Stomach smooth muscle (tissue), 2 donors: ENCODE data around the gene KLHL7.

Source experiments
- H3K27ac ChIP-seq: one replicate; pipeline ENCODE4 v1.7.0; 2013; ENCODE audit warnings: mild to moderate bottlenecking, low read length, inconsistent platforms
- H3K27me3 ChIP-seq, 2 donors: one replicate each; pipeline ENCODE4 v1.7.0; 2013; ENCODE audit warnings: low read length in 2 of 2; ENCODE audit not compliant: insufficient read depth in 2 of 2, control insufficient read depth in 1 of 2
- H3K36me3 ChIP-seq, 2 donors: one replicate each; pipeline ENCODE4 v1.7.0; 2013; ENCODE audit warnings: low read length in 2 of 2; ENCODE audit not compliant: control insufficient read depth in 2 of 2, insufficient read depth in 2 of 2
- H3K4me1 ChIP-seq: one replicate; pipeline ENCODE4 v1.7.0; 2013; ENCODE audit warnings: low read length; ENCODE audit not compliant: control insufficient read depth, insufficient read depth
- H3K4me3 ChIP-seq, 2 donors: one replicate each; pipeline ENCODE4 v1.7.0; 2013; ENCODE audit warnings: low read length in 2 of 2
- H3K9ac ChIP-seq, 2 donors: one replicate each; pipeline ENCODE4 v1.7.0; 2013; ENCODE audit warnings: low read length in 2 of 2, mild to moderate bottlenecking in 1 of 2
- H3K9me3 ChIP-seq, 2 donors: one replicate each; pipeline ENCODE4 v1.7.0; 2013; ENCODE audit warnings: low read length in 2 of 2; ENCODE audit not compliant: control insufficient read depth in 2 of 2
- donor health status: healthy.
- donor health status: Pancreatic carcinoma.

The KLHL7 gene

DNA sequence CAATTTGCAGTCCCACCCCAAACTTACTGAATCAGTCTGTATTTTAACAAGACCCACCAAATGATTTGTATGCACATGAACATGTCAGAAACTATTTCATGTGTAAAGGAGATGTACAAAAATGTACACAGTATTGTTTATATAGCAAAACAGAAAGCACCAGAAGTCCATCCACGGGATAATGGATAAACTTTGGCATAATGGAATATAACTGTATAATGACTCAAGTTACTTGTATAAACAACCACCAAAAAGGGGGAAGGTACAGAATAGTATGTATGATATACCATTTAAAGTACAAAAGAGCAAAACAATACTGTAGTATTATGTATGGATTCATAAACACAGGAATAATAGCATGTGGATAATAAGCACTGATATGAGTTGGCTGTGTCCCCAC is 98.7 kb downstream of the KLHL7 start:
- no peaks in the 10 kb centered on the region for H3K4me1 ChIP-seq
- H3K27me3 ChIP-seq: peaks cover 0 to 8% of the 10 kb centered on the region in 2 donors
- H3K4me3 ChIP-seq: no peak overlapping the region

DNA sequence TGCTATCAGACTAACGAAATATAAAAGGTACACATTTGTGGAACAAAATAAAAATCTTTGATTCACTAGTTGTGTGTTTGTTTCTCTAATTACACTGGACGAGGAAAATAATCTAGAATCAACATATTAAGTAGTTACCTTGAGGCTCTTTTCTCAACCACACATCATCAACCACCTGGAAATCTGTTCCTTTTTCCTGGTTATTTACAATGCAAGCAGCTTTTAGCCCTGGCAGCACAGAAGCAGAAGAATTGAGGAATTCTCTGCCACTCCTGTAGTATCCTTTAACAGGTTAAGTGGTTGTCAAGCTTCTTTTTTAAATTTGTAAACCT is 100.0 kb downstream of the KLHL7 start:
- no peak overlapping the region for H3K27ac ChIP-seq
- no peaks in the 10 kb centered on the region for H3K9me3 ChIP-seq
- peaks cover 0 to 8% of the 10 kb centered on the region in 2 donors for H3K27me3 ChIP-seq
- peaks cover under 1 to 5% of the 10 kb centered on the region in 2 donors for H3K36me3 ChIP-seq
- no peaks in the 10 kb centered on the region for H3K4me1 ChIP-seq
- no peak overlapping the region for H3K4me3 ChIP-seq
- H3K9ac ChIP-seq: peak overlapping the region in 1 of 2 donors; percentile 12

More for the DNA sequence above, 98.7 kb downstream of the KLHL7 start:
- H3K27ac ChIP-seq: no peak overlapping the region
- no peak overlapping the region for H3K9ac ChIP-seq
- peaks cover 12 to 13% of the 10 kb centered on the region in 2 donors for H3K36me3 ChIP-seq
- no peaks in the 10 kb centered on the region for H3K9me3 ChIP-seq

DNA sequence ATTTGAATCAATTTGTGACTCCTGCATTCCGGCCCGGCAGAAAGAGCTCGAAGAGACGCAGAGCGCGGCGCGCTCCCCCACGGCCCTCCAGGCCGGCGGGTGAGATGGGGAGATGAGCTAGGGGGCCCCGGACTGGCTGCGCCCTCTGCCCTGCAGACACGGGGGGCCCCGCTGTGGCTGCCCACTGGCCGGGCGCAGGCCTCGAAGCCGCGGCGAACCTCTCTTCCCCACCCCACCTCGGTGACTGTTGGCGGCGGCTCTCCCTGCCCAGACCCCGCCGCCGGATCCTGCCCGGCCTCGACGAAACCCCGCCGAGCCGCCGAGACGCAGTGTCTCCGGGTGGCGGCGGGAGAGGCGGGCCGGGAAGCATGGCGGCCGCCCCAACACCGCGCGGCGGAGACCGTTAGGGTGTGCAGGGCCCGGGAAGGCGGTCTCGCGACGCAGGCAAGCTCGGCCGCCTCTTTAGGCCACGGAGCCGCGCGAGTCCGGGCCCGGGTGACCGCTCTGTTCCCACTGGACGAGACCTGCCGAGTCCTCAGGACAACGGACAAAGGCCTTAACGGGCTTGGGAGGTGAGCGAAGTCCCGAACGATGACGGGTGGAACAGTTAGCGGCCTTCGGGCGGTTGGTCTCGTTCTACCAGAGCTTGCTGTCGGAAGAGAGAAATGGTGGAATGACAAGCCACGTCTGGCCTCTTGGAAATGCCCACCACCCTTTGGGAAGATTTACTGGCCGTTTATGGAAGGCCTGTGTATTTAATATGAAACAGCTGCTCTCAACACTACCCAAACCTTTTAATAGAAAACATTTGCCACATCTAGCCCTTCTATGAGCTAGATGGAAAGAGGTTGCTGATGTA is 100.6 kb downstream of the KLHL7 start:
- peaks cover 0 to 5% of the 10 kb centered on the region in 2 donors for H3K36me3 ChIP-seq
- H3K9me3 ChIP-seq: no peaks in the 10 kb centered on the region
- no peaks in the 10 kb centered on the region for H3K4me1 ChIP-seq
- peak overlapping the region in 1 of 2 donors; percentile 12 for H3K9ac ChIP-seq
- H3K27ac ChIP-seq: no peak overlapping the region
- peaks cover 0 to 8% of the 10 kb centered on the region in 2 donors for H3K27me3 ChIP-seq
- peak overlapping the region in 1 of 2 donors; percentile 15 for H3K4me3 ChIP-seq

DNA sequence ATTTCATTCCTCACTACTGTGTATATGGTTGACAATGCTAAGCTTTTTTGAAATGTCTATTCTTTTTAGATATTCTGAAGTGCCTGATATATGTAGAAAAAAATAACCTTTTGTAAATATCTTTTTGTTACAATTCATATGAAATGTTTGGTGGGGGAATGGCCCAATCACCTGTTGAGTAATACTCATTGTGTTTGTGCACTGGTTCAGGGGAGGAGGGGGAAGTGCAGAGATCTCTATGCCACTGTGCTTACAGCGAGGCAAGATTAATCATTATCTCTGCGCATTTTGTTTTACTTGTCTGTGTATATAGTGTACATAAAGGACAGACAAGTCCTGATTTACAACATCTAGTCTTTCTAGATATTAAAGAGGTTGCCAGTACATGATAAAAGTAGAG is 101.4 kb downstream of the KLHL7 start:
- no peak overlapping the region for H3K9ac ChIP-seq
- H3K27me3 ChIP-seq: peaks cover 0 to 8% of the 10 kb centered on the region in 2 donors
- H3K4me3 ChIP-seq: no peak overlapping the region
- no peak overlapping the region for H3K27ac ChIP-seq
- H3K4me1 ChIP-seq: no peaks in the 10 kb centered on the region
- no peaks in the 10 kb centered on the region for H3K9me3 ChIP-seq
- H3K36me3 ChIP-seq: no peaks in the 10 kb centered on the region

DNA sequence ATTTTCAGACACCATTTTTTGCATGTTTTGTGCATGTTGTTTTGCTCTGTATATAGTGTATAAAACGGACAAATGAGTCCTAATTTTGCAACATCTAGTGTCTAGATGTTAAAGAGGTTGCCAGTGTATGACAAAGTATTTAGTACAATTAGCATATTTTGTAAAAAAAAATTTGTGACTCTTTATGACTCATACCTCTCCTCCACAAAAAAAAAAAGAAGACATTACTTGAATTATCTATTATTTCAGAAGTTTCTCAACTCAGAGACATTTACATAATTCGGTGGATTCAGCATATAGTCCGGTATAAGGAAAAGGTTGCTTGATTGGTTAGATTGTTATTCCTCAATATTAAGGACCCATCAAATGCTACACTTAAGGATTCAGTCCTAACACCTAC is 102.3 kb downstream of the KLHL7 start:
- no peak overlapping the region for H3K4me3 ChIP-seq
- H3K4me1 ChIP-seq: no peaks in the 10 kb centered on the region
- peaks cover 0 to 8% of the 10 kb centered on the region in 2 donors for H3K27me3 ChIP-seq

DNA sequence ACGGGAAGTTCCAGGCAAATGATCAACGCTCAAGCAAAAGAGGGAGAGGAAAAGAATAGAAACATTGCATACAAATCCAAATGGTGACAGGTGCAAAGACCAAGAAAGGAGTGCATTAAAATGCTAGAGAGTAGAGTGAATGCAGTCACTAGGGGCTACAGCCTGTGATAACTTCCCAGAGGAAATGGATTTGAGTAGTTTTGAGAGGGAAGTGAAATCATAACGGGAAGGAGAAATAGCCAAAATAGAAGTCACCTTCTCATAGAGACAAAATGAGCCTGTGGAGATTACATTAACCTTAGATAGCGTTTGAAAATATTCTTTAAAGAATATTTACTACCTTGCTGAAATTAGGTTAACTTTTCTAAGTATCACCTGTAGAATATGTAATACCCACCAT is 102.7 kb downstream of the KLHL7 start:
- Histone ChIP-seq H3K27me3 (peaks cover 0 to 8% of the 10 kb centered on the region in 2 donors), H3K4me3 (no peak overlapping the region), H3K9ac (no peak overlapping the region), H3K27ac (no peak overlapping the region), H3K9me3 (no peaks in the 10 kb centered on the region), H3K4me1 (no peaks in the 10 kb centered on the region), H3K36me3 (no peaks in the 10 kb centered on the region)

More for the DNA sequence above, 102.3 kb downstream of the KLHL7 start:
- no peak overlapping the region for H3K27ac ChIP-seq
- no peaks in the 10 kb centered on the region for H3K36me3 ChIP-seq
- H3K9me3 ChIP-seq: no peaks in the 10 kb centered on the region
- H3K9ac ChIP-seq: no peak overlapping the region

DNA sequence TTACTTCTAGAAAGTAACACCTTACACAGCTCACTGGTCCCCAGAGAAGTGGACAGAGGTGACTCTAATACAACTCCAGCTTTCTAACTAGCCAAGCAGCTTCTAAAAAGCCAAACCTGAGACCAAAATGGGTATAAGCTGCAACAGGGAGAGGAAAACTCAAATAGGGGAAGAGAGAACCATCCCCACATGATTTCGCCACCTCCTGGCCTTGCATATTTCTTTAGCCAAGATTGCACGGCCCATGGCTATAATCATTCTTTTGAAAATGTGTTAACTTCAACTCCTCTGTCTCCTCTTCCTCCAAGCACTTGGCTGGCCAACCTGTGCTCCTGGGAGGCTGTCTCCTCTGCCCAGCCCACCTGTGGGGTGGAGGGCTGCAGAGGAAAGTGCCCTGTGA is 104.9 kb downstream of the KLHL7 start:
- Histone ChIP-seq H3K4me1 (no peaks in the 10 kb centered on the region), H3K27me3 (peaks cover 0 to 8% of the 10 kb centered on the region in 2 donors), H3K27ac (no peak overlapping the region), H3K9ac (no peak overlapping the region), H3K4me3 (no peak overlapping the region), H3K36me3 (no peaks in the 10 kb centered on the region), H3K9me3 (no peaks in the 10 kb centered on the region)

DNA sequence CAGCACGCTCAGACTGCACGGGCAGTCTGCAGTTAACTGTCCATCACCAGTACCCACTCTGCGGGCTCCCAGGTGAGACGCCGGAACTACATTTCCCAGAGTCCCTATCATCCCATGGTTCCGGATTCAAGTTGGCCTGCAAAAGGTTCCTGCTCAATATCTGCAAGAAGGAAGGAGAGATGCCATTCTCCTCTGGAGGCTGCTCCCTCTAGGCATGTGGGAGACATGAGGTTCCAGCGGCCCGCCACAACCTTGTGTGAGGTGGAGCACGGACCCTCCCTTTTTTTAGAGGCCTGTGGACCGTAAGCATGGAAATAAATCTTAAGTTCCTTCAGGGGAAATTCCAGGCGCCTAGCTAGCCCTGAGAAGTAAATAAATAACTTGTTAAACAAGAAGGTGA is 106.0 kb downstream of the KLHL7 start:
- no peak overlapping the region for H3K9ac ChIP-seq
- no peaks in the 10 kb centered on the region for H3K9me3 ChIP-seq
- no peaks in the 10 kb centered on the region for H3K27me3 ChIP-seq

DNA sequence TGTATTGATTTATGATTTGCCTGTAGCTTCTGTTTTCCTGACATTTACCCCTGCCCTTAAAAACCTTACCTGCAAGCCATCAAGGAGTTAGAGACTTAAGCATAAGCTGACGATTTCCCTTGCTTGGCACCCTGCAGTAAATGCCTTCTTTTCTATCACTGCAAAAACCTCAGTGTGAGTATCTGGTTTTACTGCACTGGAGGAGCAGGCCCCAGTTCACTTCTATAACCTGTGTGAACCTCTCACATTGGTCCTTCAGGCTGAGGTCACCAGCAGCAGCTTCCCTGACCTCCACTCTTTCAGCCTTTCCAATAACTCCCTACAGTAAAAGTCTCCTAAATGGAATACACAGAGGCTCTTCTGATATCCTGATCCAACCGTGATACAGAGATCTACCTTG is 106.8 kb downstream of the KLHL7 start:
- Histone ChIP-seq H3K27me3 (no peaks in the 10 kb centered on the region), H3K4me1 (no peaks in the 10 kb centered on the region), H3K36me3 (no peaks in the 10 kb centered on the region), H3K27ac (no peak overlapping the region), H3K4me3 (no peak overlapping the region), H3K9ac (no peak overlapping the region), H3K9me3 (no peaks in the 10 kb centered on the region)

More for the DNA sequence above, 106.0 kb downstream of the KLHL7 start:
- no peaks in the 10 kb centered on the region for H3K4me1 ChIP-seq
- H3K36me3 ChIP-seq: no peaks in the 10 kb centered on the region
- no peak overlapping the region for H3K27ac ChIP-seq
- H3K4me3 ChIP-seq: no peak overlapping the region

DNA sequence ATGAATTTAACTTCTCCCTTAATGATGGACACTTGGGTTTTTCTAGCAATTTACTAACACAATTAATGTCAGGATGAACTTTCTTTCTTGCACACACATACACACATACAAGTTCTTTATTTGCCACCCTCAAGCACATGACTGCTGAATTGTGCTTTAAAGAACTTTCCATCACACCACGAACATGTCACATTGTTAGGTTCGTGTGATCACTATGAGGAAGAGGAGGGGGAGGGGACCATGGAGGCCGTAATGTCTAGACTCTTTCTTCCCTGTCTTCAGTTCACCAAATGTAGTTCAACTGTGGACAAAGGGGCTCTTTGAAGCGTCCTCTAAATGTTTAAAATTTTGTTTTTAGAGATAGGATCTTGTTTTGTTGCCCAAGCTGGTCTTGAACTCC is 107.3 kb downstream of the KLHL7 start:
- Histone ChIP-seq H3K4me1 (no peaks in the 10 kb centered on the region), H3K4me3 (no peak overlapping the region), H3K36me3 (no peaks in the 10 kb centered on the region), H3K27ac (no peak overlapping the region), H3K9ac (no peak overlapping the region), H3K9me3 (no peaks in the 10 kb centered on the region), H3K27me3 (no peaks in the 10 kb centered on the region)

DNA sequence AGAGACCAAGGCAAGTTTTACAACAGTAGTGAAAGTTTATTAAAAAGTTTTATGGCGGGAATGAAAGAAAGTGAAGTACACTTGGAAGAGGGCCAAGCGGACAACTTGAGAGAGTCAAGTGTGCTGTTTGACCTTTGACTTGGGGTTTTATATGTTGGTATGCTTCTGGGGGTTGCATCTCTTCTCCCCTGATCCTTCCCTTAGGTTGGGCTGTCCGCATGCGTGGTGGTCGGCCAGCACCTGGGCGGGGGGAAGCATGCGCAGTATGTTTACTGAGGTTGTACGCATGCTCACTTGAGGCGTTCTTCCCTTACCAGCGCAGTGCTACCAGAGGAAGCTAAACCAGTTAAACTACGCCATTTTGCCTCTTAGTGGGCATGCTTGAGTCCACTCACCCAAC is 108.2 kb downstream of the KLHL7 start:
- Histone ChIP-seq H3K27ac (no peak overlapping the region), H3K9ac (no peak overlapping the region), H3K36me3 (no peaks in the 10 kb centered on the region), H3K4me3 (no peak overlapping the region), H3K9me3 (no peaks in the 10 kb centered on the region), H3K27me3 (no peaks in the 10 kb centered on the region), H3K4me1 (no peaks in the 10 kb centered on the region)
